H9 (cell line): Measurements from ENCODE around the gene GJA9. TPM values are rescaled to one million over a fixed set of nuclear protein-coding genes. Genes with fewer than 3 reads are reported as not detected.

ENCODE experiments used
- DNase-seq: peaks from one replicate; pipeline ENCODE4 v3.0.0-alpha.2; 2017
- H2AFZ ChIP-seq: one replicate; pipeline ENCODE4 v1.6.1; 2013; ENCODE audit warnings: mild to moderate bottlenecking, low read length, control low read depth, moderate library complexity
- H2AK5ac ChIP-seq: 2 replicates; pipeline ENCODE4 v1.6.1; 2013; ENCODE audit warnings: low read length, control low read depth, mixed read lengths; ENCODE audit not compliant: insufficient read length
- H2BK120ac ChIP-seq: one replicate; pipeline ENCODE4 v1.6.1; 2013; ENCODE audit warnings: low read depth, mild to moderate bottlenecking, low read length, control low read depth, inconsistent platforms; ENCODE audit not compliant: poor library complexity, severe bottlenecking
- H2BK12ac ChIP-seq: 2 replicates; pipeline ENCODE4 v1.6.1; 2013; ENCODE audit warnings: low read length, control low read depth, mixed read lengths, low read depth; ENCODE audit not compliant: insufficient read length
- H2BK15ac ChIP-seq: 2 replicates; pipeline ENCODE4 v1.6.1; 2013; ENCODE audit warnings: low read depth, low read length, control low read depth
- H2BK20ac ChIP-seq: one replicate; pipeline ENCODE4 v1.6.1; 2013; ENCODE audit warnings: low read depth, mild to moderate bottlenecking, low read length, control low read depth, inconsistent platforms; ENCODE audit not compliant: poor library complexity, severe bottlenecking
- H2BK5ac ChIP-seq: 2 replicates; pipeline ENCODE4 v1.6.1; 2013; ENCODE audit warnings: low read length, control low read depth, mixed read lengths; ENCODE audit not compliant: insufficient read length
- H3K14ac ChIP-seq: 2 replicates; pipeline ENCODE4 v1.6.1; 2013; ENCODE audit warnings: low read length, control low read depth; ENCODE audit not compliant: insufficient read depth
- H3K18ac ChIP-seq: 2 replicates; pipeline ENCODE4 v1.6.1; 2013; ENCODE audit warnings: low read depth, mild to moderate bottlenecking, mixed read lengths, low read length, control low read depth; ENCODE audit not compliant: insufficient read length
- H3K23ac ChIP-seq: 2 replicates; pipeline ENCODE4 v1.6.1; 2013; ENCODE audit warnings: low read length, control low read depth, mixed read lengths, low read depth; ENCODE audit not compliant: insufficient read length
- H3K23me2 ChIP-seq: 2 replicates; pipeline ENCODE4 v1.6.1; 2013; ENCODE audit warnings: low read depth, mild to moderate bottlenecking, mixed read lengths, low read length, control low read depth; ENCODE audit not compliant: insufficient read length, poor library complexity, severe bottlenecking
- H3K27ac ChIP-seq: 2 replicates; pipeline ENCODE4 v1.5.1; 2013; ENCODE audit warnings: low read length, control low read depth, mixed read lengths, low read depth; ENCODE audit not compliant: insufficient read length
- H3K27me3 ChIP-seq: 2 replicates; pipeline ENCODE4 v1.6.1; 2013; ENCODE audit warnings: low read length, control low read depth, inconsistent platforms; ENCODE audit not compliant: insufficient read depth
- H3K4ac ChIP-seq: 2 replicates; pipeline ENCODE4 v1.6.1; 2013; ENCODE audit warnings: low read depth, mild to moderate bottlenecking, control low read depth, inconsistent platforms, low read length, moderate library complexity
- H3K4me1 ChIP-seq: 2 replicates; pipeline ENCODE4 v1.6.1; 2013; ENCODE audit warnings: low read length, control low read depth, inconsistent platforms; ENCODE audit not compliant: insufficient read depth
- H3K4me2 ChIP-seq: 2 replicates; pipeline ENCODE4 v1.6.1; 2013; ENCODE audit warnings: low read length, control low read depth, mixed read lengths; ENCODE audit not compliant: insufficient read length, insufficient read depth
- H3K56ac ChIP-seq: 2 replicates; pipeline ENCODE4 v1.6.1; 2013; ENCODE audit warnings: low read depth, mild to moderate bottlenecking, mixed read lengths, low read length, control low read depth; ENCODE audit not compliant: insufficient read length
- H3K79me1 ChIP-seq: 2 replicates; pipeline ENCODE4 v1.6.1; 2013; ENCODE audit warnings: low read depth, mild to moderate bottlenecking, moderate library complexity, low read length, control low read depth, inconsistent platforms; ENCODE audit not compliant: insufficient read depth, poor library complexity, severe bottlenecking
- H3K79me2 ChIP-seq: 2 replicates; pipeline ENCODE4 v1.6.1; 2013; ENCODE audit warnings: low read length, control low read depth, inconsistent platforms; ENCODE audit not compliant: insufficient read depth
- H3K9ac ChIP-seq: 2 replicates; pipeline ENCODE4 v1.6.1; 2013; ENCODE audit warnings: low read length, control low read depth, mixed read lengths; ENCODE audit not compliant: insufficient read length; ENCODE audit errors: extremely low read depth
- H3K9me3 ChIP-seq: one replicate; pipeline ENCODE4 v1.6.1; 2013; ENCODE audit warnings: low read depth, low read length, inconsistent platforms; ENCODE audit not compliant: control insufficient read depth
- H3T11ph ChIP-seq: one replicate; pipeline ENCODE4 v1.6.1; 2013; ENCODE audit warnings: mild to moderate bottlenecking, low read length, control low read depth, inconsistent platforms
- H4K20me1 ChIP-seq: one replicate; pipeline ENCODE4 v1.6.1; 2013; ENCODE audit not compliant: control insufficient read depth, insufficient read length, insufficient read depth
- H4K5ac ChIP-seq: 2 replicates; pipeline ENCODE4 v1.6.1; 2013; ENCODE audit warnings: low read depth, mild to moderate bottlenecking, mixed read lengths, low read length, control low read depth; ENCODE audit not compliant: insufficient read length
- H4K8ac ChIP-seq: replicated peaks from 2 replicates; pipeline ENCODE4 v1.6.1; 2013; ENCODE audit warnings: low read length, control low read depth, mixed read lengths, low read depth; ENCODE audit not compliant: insufficient read length
- H4K91ac ChIP-seq: 2 replicates; pipeline ENCODE4 v1.6.1; 2013; ENCODE audit warnings: low read depth, mild to moderate bottlenecking, moderate library complexity, mixed read lengths, low read length, control low read depth; ENCODE audit not compliant: insufficient read length
- H3K27ac Mint-ChIP-seq, 3 experiments: 2 replicates in 2 of 3; 3 replicates in 1 of 3; pipeline ENCODE4 v1.8.0; 2020 to 2021; ENCODE audit warnings: mixed read lengths in 3 of 3, mild to moderate bottlenecking in 1 of 3, moderate library complexity in 1 of 3
- H3K27me3 Mint-ChIP-seq: 2 replicates; pipeline ENCODE4 v1.8.0; 2021; ENCODE audit warnings: low read depth, mild to moderate bottlenecking, moderate library complexity, mixed read lengths
- H3K36me3 Mint-ChIP-seq, 3 experiments: 2 replicates in 2 of 3; 3 replicates in 1 of 3; pipeline ENCODE4 v1.8.0; 2020 to 2021; ENCODE audit warnings: low read depth in 3 of 3, mixed read lengths in 3 of 3; ENCODE audit not compliant: insufficient read depth in 1 of 3
- H3K4me1 Mint-ChIP-seq, 2 experiments: 2 replicates each; pipeline ENCODE4 v1.8.0; 2020; ENCODE audit warnings: mixed read lengths in 2 of 2
- H3K4me3 Mint-ChIP-seq, 2 experiments: 2 replicates in 1 of 2; 3 replicates in 1 of 2; pipeline ENCODE4 v1.8.0; 2020 to 2021; ENCODE audit warnings: mild to moderate bottlenecking in 2 of 2, mixed read lengths in 2 of 2, moderate library complexity in 1 of 2
- H3K9me3 Mint-ChIP-seq, 2 experiments: 2 replicates in 1 of 2; 3 replicates in 1 of 2; pipeline ENCODE4 v1.8.0; 2020; ENCODE audit warnings: mild to moderate bottlenecking in 2 of 2, mixed read lengths in 2 of 2, moderate library complexity in 1 of 2
- WGBS: extraction: QIAGEN DNeasy Blood & Tissue Kit; methylation state at CpG from one replicate; pipeline ENCODE4 v1.1.7; 2013; ENCODE audit warnings: missing lambda C conversion rate, low lambda C conversion rate, mixed read lengths; ENCODE audit not compliant: insufficient read length; ENCODE audit errors: extremely low coverage; 5-methylcytosine and 5-hydroxymethylcytosine counted together
- total RNA-seq: library from RNA; stranded (reverse); gene quantifications from 2 replicates; pipeline ENCODE4 v1.2.1, GENCODE V29; 2021
- TF ChIP-seq, protein P1 (sequence below): fragments of 200-600 bp; sonication (generic); conservative IDR thresholded peaks from 3 replicates; pipeline ENCODE4 v1.8.0; 2021; ENCODE audit warnings: antibody characterized with exemption, mild to moderate bottlenecking

The GJA9 gene
- total RNA-seq, 1 experiment from 2014 or later, result not detected

DNA sequence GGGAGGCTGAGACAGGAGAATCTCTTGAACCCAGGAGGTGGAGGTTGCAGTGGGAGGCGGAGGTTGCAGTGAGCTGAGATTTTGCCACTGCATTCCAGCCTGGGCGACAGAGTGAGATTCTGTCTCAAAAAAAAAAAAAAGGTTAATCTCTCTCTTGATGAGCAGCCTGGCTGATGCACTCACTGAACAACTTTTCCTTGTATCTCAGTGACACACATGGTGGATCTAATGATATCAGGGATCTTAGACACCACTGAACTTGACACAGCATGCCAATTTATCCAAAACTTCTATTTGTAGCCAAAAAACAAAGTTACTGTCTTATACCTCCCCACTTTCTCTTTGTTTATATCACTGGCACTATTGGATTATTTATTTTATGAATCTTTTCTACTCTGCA, 44.0 kb upstream of the GJA9 start:
- no peak overlapping the region for H3K27ac Mint-ChIP-seq
- H3K9ac ChIP-seq, result no peak overlapping the region
- WGBS, result no CpG with 5 or more reads among the region's 2 CpGs
- H2AFZ ChIP-seq, result no peak overlapping the region
- H3K4me1 Mint-ChIP-seq, result peaks cover 4% of the 10 kb centered on the region in 2 experiments
- H3K9me3 ChIP-seq, result no peaks in the 10 kb centered on the region
- no peak overlapping the region for H3K14ac ChIP-seq
- no peaks in the 10 kb centered on the region for H4K20me1 ChIP-seq
- H3K9me3 Mint-ChIP-seq, result no peaks in the 10 kb centered on the region; a peak in 1 of 5 replicates
- no peak overlapping the region for H3K23ac ChIP-seq
- no peak overlapping the region for H2AK5ac ChIP-seq
- no peak overlapping the region for H4K91ac ChIP-seq
- no peak overlapping the region for H4K8ac ChIP-seq
- H3K79me1 ChIP-seq, result no peaks in the 10 kb centered on the region
- no peak overlapping the region for H3K4me2 ChIP-seq
- no peak overlapping the region for H2BK20ac ChIP-seq
- no peaks in the 10 kb centered on the region for H3K79me2 ChIP-seq
- TF ChIP-seq, protein P1, sequence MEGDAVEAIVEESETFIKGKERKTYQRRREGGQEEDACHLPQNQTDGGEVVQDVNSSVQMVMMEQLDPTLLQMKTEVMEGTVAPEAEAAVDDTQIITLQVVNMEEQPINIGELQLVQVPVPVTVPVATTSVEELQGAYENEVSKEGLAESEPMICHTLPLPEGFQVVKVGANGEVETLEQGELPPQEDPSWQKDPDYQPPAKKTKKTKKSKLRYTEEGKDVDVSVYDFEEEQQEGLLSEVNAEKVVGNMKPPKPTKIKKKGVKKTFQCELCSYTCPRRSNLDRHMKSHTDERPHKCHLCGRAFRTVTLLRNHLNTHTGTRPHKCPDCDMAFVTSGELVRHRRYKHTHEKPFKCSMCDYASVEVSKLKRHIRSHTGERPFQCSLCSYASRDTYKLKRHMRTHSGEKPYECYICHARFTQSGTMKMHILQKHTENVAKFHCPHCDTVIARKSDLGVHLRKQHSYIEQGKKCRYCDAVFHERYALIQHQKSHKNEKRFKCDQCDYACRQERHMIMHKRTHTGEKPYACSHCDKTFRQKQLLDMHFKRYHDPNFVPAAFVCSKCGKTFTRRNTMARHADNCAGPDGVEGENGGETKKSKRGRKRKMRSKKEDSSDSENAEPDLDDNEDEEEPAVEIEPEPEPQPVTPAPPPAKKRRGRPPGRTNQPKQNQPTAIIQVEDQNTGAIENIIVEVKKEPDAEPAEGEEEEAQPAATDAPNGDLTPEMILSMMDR, result no peak
- H3K4me3 Mint-ChIP-seq, result no peak overlapping the region
- no peak overlapping the region for H2BK12ac ChIP-seq
- no peaks in the 10 kb centered on the region for H3K27me3 ChIP-seq
- no peak overlapping the region for H3K18ac ChIP-seq
- H2BK15ac ChIP-seq, result no peak overlapping the region
- H3K4ac ChIP-seq, result no peak overlapping the region
- H4K5ac ChIP-seq, result no peak overlapping the region
- no peak overlapping the region for H3K56ac ChIP-seq
- no peaks in the 10 kb centered on the region for H3K36me3 Mint-ChIP-seq
- H3K27ac ChIP-seq, result no peak overlapping the region
- H3K4me1 ChIP-seq, result no peaks in the 10 kb centered on the region
- no peaks in the 10 kb centered on the region for H3K27me3 Mint-ChIP-seq
- no peak overlapping the region for H2BK5ac ChIP-seq
- no peak for DNase-seq
- H3K23me2 ChIP-seq, result no peaks in the 10 kb centered on the region
- H2BK120ac ChIP-seq, result no peak overlapping the region
- no peak overlapping the region for H3T11ph ChIP-seq
